T-helper 2 cell treated with Interferon-gamma antibody and Interleukin-4, amounts not matched to agents 100 ng/mL and 5 ng/mL, for 36 hours (primary cell): ENCODE data around the gene FLII. TPM values are rescaled to one million over a fixed set of nuclear protein-coding genes. Genes with fewer than 3 reads are reported as not detected.
"Not testable (repeated sequence)": the region's sequence is repeated elsewhere in the genome, so short reads cannot be mapped to it uniquely, and the experiment has no call there.

ENCODE experiments used
- intact Hi-C: fragments of 100-400 bp; cut with micrococcal nuclease; formaldehyde crosslinking; loops from one replicate; pipeline ENCODE4 v1.15.1; 2023
- total RNA-seq: library from RNA; stranded (reverse); gene quantifications from 2 replicates; pipeline ENCODE4 v1.2.3, GENCODE V29; 2022

The FLII gene
- 272 and 274 TPM in 2 replicates for total RNA-seq

GRCh38 chr17:18258356-18259038 is at the start of gene FLII:
TSS of gene FLII (minus strand) at chr17:18258738. CDS start at chr17:18258690, 48 bp downstream.
- intact Hi-C loops, result loop anchor here (1.0 kb wide), 1 partner anchor 75 kb away; the partner anchor contains the start of gene ALKBH5

- intact Hi-C loops, result not testable (repeated sequence)
Measured at GRCh38 chr17:18303206-18303605, 44.7 kb upstream of the FLII start.

- intact Hi-C loops, result no loop called here
Measured at GRCh38 chr17:18300725-18301480, 42.4 kb upstream of the FLII start.

GRCh38 chr17:18298061-18298460 is 39.5 kb upstream of the FLII start:
- intact Hi-C loops, result not testable (repeated sequence)

- intact Hi-C loops, result no loop called here
Measured at GRCh38 chr17:18291718-18292540, 33.4 kb upstream of the FLII start.

GRCh38 chr17:18285296-18285695 is 26.8 kb upstream of the FLII start:
- intact Hi-C loops, result no loop called here

GRCh38 chr17:18281788-18282187 is 23.2 kb upstream of the FLII start:
- intact Hi-C loops, result no loop called here

- intact Hi-C loops, result no loop called here
Measured at GRCh38 chr17:18280766-18281371, 22.3 kb upstream of the FLII start.

GRCh38 chr17:18280249-18280648 is 21.7 kb upstream of the FLII start:
- intact Hi-C loops, result no loop called here

- intact Hi-C loops, result no loop called here
Measured at GRCh38 chr17:18278867-18279266, 20.3 kb upstream of the FLII start.

GRCh38 chr17:18277076-18277475 is 18.5 kb upstream of the FLII start:
- intact Hi-C loops, result no loop called here

GRCh38 chr17:18270046-18270931 is 11.8 kb upstream of the FLII start:
- intact Hi-C loops, result no loop called here

- intact Hi-C loops, result no loop called here
Measured at GRCh38 chr17:18267927-18268711, 9.6 kb upstream of the FLII start.

GRCh38 chr17:18267366-18267765 is 8.8 kb upstream of the FLII start:
- intact Hi-C loops, result no loop called here

GRCh38 chr17:18263885-18264682 is 5.5 kb upstream of the FLII start:
- intact Hi-C loops, result no loop called here

- intact Hi-C loops, result no loop called here
Measured at GRCh38 chr17:18262641-18263040, 4.1 kb upstream of the FLII start.

- intact Hi-C loops, result no loop called here
Measured at GRCh38 chr17:18262111-18262510, 3.6 kb upstream of the FLII start.

GRCh38 chr17:18261659-18262058 is 3.1 kb upstream of the FLII start:
- intact Hi-C loops, result no loop called here

GRCh38 chr17:18261146-18261515 is 2.6 kb upstream of the FLII start:
- intact Hi-C loops, result no loop called here
